Activated T-helper 17 cell treated with anti-CD3 and anti-CD28 coated beads, Interleukin-2, amount 50 U/mL, for 72 hours (primary cell): ENCODE measurements around the gene XXYLT1. TPM values are rescaled to one million over a fixed set of nuclear protein-coding genes. Genes with fewer than 3 reads are reported as not detected.

Experiments used
- ATAC-seq: fragments of 150-1000 bp; cut with Tn5 transposase; replicated peaks from 2 replicates; pipeline ENCODE4 v1.10.0; 2021; ENCODE audit warnings: mild to moderate bottlenecking, moderate library complexity
- H3K27ac Mint-ChIP-seq: one replicate; pipeline ENCODE4 v1.8.0; 2022; ENCODE audit warnings: mixed read lengths
- H3K27me3 Mint-ChIP-seq: one replicate; pipeline ENCODE4 v1.8.0; 2022; ENCODE audit warnings: mixed read lengths
- H3K36me3 Mint-ChIP-seq: one replicate; pipeline ENCODE4 v1.8.0; 2022; ENCODE audit warnings: low read depth, mild to moderate bottlenecking, mixed read lengths
- H3K4me1 Mint-ChIP-seq: one replicate; pipeline ENCODE4 v1.8.0; 2022; ENCODE audit warnings: mixed read lengths
- H3K4me3 Mint-ChIP-seq: one replicate; pipeline ENCODE4 v1.8.0; 2022; ENCODE audit warnings: mild to moderate bottlenecking, mixed read lengths
- H3K9me3 Mint-ChIP-seq: one replicate; pipeline ENCODE4 v1.8.0; 2022; ENCODE audit warnings: mixed read lengths
- total RNA-seq, 2 donors: library from RNA; stranded (reverse); gene quantifications; one replicate each; pipeline ENCODE4 v1.2.3, GENCODE V29; 2022

Gene XXYLT1
- total RNA-seq, 2 donors from 2014 or later: 7.0 to 7.4 TPM

GRCh38 chr3:195068084-195069080, 202.6 kb downstream of the XXYLT1 start:
- ATAC-seq: no peak
- Mint-ChIP-seq H3K27ac (no peak overlapping the region), H3K36me3 (peaks cover 21% of the 10 kb centered on the region), H3K4me3 (no peak overlapping the region), H3K9me3 (no peaks in the 10 kb centered on the region), H3K4me1 (no peaks in the 10 kb centered on the region), H3K27me3 (no peaks in the 10 kb centered on the region)

- no peaks in the 10 kb centered on the region for H3K4me1 Mint-ChIP-seq
- no peak overlapping the region for H3K4me3 Mint-ChIP-seq
- H3K27ac Mint-ChIP-seq: no peak overlapping the region
- H3K27me3 Mint-ChIP-seq: no peaks in the 10 kb centered on the region
- no peaks in the 10 kb centered on the region for H3K9me3 Mint-ChIP-seq
- peaks cover 21% of the 10 kb centered on the region for H3K36me3 Mint-ChIP-seq
- ATAC-seq: no peak
Measured at GRCh38 chr3:195066441-195066841, 204.5 kb downstream of the XXYLT1 start.

GRCh38 chr3:195065864-195066185, 205.1 kb downstream of the XXYLT1 start:
- Mint-ChIP-seq H3K27ac (no peak overlapping the region), H3K36me3 (peaks cover 21% of the 10 kb centered on the region), H3K4me1 (no peaks in the 10 kb centered on the region), H3K4me3 (no peak overlapping the region), H3K27me3 (no peaks in the 10 kb centered on the region), H3K9me3 (no peaks in the 10 kb centered on the region)
- ATAC-seq: no peak

GRCh38 chr3:195065142-195065863, 205.7 kb downstream of the XXYLT1 start:
- Mint-ChIP-seq H3K27ac (no peak overlapping the region), H3K4me3 (no peak overlapping the region), H3K4me1 (no peaks in the 10 kb centered on the region), H3K27me3 (no peaks in the 10 kb centered on the region), H3K9me3 (no peaks in the 10 kb centered on the region), H3K36me3 (peaks cover 21% of the 10 kb centered on the region)
- no peak for ATAC-seq

- H3K4me3 Mint-ChIP-seq: no peak overlapping the region
- no peaks in the 10 kb centered on the region for H3K9me3 Mint-ChIP-seq
- ATAC-seq: no peak
- H3K27ac Mint-ChIP-seq: no peak overlapping the region
- no peaks in the 10 kb centered on the region for H3K4me1 Mint-ChIP-seq
- H3K27me3 Mint-ChIP-seq: no peaks in the 10 kb centered on the region
- peaks cover 19% of the 10 kb centered on the region for H3K36me3 Mint-ChIP-seq
Measured at GRCh38 chr3:195064300-195064931, 206.5 kb downstream of the XXYLT1 start.

GRCh38 chr3:195063581-195064193, 207.3 kb downstream of the XXYLT1 start:
- H3K36me3 Mint-ChIP-seq: peaks cover 12% of the 10 kb centered on the region
- no peaks in the 10 kb centered on the region for H3K9me3 Mint-ChIP-seq
- H3K27me3 Mint-ChIP-seq: no peaks in the 10 kb centered on the region
- no peaks in the 10 kb centered on the region for H3K4me1 Mint-ChIP-seq
- no peak overlapping the region for H3K4me3 Mint-ChIP-seq
- H3K27ac Mint-ChIP-seq: no peak overlapping the region
- no peak for ATAC-seq

- Mint-ChIP-seq H3K27ac (no peak overlapping the region), H3K9me3 (no peaks in the 10 kb centered on the region), H3K4me1 (no peaks in the 10 kb centered on the region), H3K27me3 (no peaks in the 10 kb centered on the region), H3K36me3 (peaks cover 5% of the 10 kb centered on the region), H3K4me3 (no peak overlapping the region)
- ATAC-seq: no peak
Measured at GRCh38 chr3:195062866-195063540, 208.0 kb downstream of the XXYLT1 start.

- Mint-ChIP-seq H3K9me3 (no peaks in the 10 kb centered on the region), H3K4me3 (no peak overlapping the region), H3K27me3 (no peaks in the 10 kb centered on the region), H3K4me1 (no peaks in the 10 kb centered on the region), H3K27ac (no peak overlapping the region), H3K36me3 (no peaks in the 10 kb centered on the region)
- no peak for ATAC-seq
Measured at GRCh38 chr3:195061756-195062655, 209.0 kb downstream of the XXYLT1 start.

GRCh38 chr3:195060531-195061291, 210.2 kb downstream of the XXYLT1 start:
- no peak for ATAC-seq

GRCh38 chr3:195060217-195060481, 210.8 kb downstream of the XXYLT1 start:
- Mint-ChIP-seq H3K4me1 (no peaks in the 10 kb centered on the region), H3K27ac (no peak overlapping the region), H3K9me3 (no peaks in the 10 kb centered on the region), H3K36me3 (no peaks in the 10 kb centered on the region), H3K4me3 (no peak overlapping the region), H3K27me3 (peaks cover 3% of the 10 kb centered on the region)
- ATAC-seq: no peak

More at GRCh38 chr3:195060531-195061291, 210.2 kb downstream of the XXYLT1 start:
- no peak overlapping the region for H3K4me3 Mint-ChIP-seq
- no peaks in the 10 kb centered on the region for H3K4me1 Mint-ChIP-seq
- H3K36me3 Mint-ChIP-seq: no peaks in the 10 kb centered on the region
- no peaks in the 10 kb centered on the region for H3K27me3 Mint-ChIP-seq
- no peak overlapping the region for H3K27ac Mint-ChIP-seq
- no peaks in the 10 kb centered on the region for H3K9me3 Mint-ChIP-seq

GRCh38 chr3:195059471-195060216, 211.3 kb downstream of the XXYLT1 start:
- Mint-ChIP-seq H3K27me3 (peaks cover 3% of the 10 kb centered on the region), H3K36me3 (no peaks in the 10 kb centered on the region), H3K4me1 (no peaks in the 10 kb centered on the region), H3K4me3 (no peak overlapping the region), H3K27ac (no peak overlapping the region), H3K9me3 (no peaks in the 10 kb centered on the region)
- ATAC-seq: no peak

- Mint-ChIP-seq H3K27ac (no peak overlapping the region), H3K36me3 (no peaks in the 10 kb centered on the region), H3K4me1 (no peaks in the 10 kb centered on the region), H3K4me3 (no peak overlapping the region), H3K27me3 (peaks cover 3% of the 10 kb centered on the region), H3K9me3 (no peaks in the 10 kb centered on the region)
- no peak for ATAC-seq
Measured at GRCh38 chr3:195059006-195059350, 212.0 kb downstream of the XXYLT1 start.
